Left hindlimb (tissue), 1 donor: ENCODE measurements around the gene MRAP2.
A peak's percentile ranks its signal among the peaks of the same experiment; 100 is the strongest.

Experiments
- DNase-seq: peaks from one replicate; pipeline ENCODE4 v3.0.0-alpha.2; 2018

MRAP2 gene, protein sequence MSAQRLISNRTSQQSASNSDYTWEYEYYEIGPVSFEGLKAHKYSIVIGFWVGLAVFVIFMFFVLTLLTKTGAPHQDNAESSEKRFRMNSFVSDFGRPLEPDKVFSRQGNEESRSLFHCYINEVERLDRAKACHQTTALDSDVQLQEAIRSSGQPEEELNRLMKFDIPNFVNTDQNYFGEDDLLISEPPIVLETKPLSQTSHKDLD

DNA sequence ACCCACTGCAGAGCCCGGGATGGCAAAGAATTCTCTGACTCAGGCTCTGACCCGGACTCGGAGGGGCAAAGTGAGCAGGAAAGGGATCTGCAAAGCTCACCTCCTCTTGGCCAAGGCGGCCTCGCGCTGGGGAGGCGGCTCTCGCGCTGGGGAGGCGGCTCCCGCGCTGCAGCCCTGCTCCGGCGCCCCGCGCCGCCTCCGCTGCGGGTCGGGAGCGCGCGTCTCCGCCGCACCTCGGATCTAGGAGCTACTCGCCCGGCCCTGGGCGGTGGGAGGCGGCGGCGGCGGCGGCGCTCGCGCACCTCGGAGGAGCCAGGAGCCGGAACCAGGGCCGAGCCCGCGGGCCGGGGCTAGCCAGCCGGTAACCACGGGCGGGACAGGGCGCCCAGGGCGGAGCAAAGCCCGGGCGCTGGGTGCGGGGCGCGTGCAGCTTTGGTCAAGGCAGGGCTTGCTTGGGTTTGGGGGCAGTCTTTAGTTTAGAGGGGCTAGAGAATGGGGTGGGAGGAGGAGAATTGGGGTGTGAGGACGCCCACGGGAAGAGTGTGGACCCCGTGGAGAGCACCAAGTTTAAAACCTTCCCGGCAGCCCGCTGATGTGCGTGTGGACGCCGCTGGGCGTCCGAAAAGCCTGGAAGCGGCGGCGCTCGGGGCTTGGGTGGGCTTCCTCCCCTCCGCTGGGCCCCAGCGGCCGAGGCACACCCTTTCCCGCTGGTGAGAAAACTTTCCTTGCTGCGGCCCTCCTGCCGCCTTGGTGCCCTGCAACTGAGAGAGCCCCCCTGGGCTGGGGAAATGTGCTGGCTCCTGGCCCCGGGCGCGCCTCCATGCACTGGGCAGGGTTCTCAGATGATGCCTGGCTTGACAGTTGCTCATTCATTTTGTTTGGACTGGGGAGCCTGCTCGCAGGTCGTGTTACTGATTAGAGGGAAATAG is at the start of gene MRAP2:
MRAP2 (plus strand) TSS at position 250 of the 929 bp plus-strand sequence. CDS start 21,547 bp downstream, outside the sequence.
- peak; percentile 54 for DNase-seq

DNA sequence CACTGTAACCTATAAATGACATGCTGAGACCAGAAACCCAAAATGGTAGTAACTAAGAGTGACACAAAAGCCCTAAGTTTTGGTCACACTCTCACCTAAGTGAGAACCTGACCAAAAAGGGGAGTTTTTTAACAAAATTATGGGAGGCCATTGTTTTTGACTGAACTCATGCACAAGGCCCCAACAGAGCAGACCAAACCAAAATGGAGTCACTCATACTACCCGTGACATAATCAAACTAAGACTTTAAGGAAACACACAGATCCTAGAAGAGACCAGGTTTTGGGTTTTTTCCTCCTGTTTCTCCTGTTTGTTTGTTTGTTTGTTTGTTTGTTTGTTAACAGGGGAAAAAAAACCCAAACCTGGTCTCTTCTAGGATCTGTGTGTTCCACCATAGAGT is 49.2 kb upstream of the MRAP2 start:
- no peak for DNase-seq

DNA sequence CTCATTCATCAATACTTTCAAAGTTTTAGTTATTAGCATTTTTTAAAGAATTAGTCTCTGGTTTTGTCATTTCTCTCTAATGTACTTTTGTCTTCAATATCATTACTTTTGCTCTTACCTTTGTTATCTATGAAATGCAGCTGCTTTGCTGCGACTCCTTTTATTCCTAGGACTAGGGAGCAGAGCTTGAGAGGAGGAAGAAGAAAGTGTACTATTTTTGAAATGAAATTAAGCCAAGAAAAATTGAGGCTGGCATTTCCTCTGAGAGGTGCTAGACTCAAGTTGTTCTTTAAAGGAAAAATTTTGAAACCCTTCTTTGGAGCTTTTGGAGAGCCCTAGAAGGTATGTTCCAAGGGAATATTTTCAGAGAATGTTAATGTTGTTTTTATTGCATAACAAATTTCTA is 48.3 kb upstream of the MRAP2 start:
- no peak for DNase-seq

DNA sequence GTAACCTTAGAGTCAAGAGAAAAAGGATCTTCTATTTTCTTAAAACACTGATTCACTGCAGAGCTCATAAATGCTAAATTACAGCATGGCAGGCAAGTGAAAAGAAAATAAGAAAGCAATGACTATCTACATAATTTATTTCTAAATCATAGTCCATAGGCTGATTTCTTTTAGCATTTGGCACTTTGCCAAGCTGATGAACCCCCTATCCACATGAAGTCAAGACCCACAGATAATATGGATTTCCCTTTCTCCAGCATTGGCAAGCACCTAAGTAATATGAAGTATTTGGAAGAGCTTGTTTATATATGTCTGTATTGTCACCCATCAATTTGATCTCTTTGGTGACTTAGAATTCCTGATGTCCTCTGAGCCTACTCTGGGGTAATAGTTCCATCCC is 47.9 kb upstream of the MRAP2 start:
- no peak for DNase-seq

GRCh38 chr6:83998021-83998584 is 35.5 kb upstream of the MRAP2 start:
- DNase-seq: no peak

- no peak for DNase-seq
Observed at GRCh38 chr6:84001119-84001518, 32.5 kb upstream of the MRAP2 start.

- no peak for DNase-seq
Observed at GRCh38 chr6:84002226-84002625, 31.3 kb upstream of the MRAP2 start.

- no peak for DNase-seq
Observed at GRCh38 chr6:84003131-84003530, 30.4 kb upstream of the MRAP2 start.

- DNase-seq: no peak
Observed at GRCh38 chr6:84003654-84004053, 29.9 kb upstream of the MRAP2 start.

GRCh38 chr6:84007871-84008270 is 25.7 kb upstream of the MRAP2 start:
- no peak for DNase-seq

DNA sequence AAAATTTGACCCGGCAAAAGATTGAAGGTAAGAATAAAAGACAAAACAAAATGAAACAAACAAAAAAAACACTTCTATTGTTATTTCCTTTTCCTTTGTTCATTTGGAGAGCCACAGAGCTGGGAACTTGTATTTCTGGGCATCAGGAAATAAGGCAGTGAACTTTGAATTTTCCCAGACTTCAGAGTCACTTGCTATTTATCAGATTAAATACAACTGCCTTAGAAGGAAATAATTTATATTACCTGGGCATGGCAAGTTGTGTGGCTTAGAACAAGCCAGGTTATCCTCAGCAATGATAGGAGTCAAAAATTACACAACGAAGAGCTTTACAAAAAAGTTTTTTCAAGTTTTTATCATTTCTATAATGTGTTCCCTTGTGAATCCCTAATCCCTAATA is 20.2 kb upstream of the MRAP2 start:
- DNase-seq: no peak

GRCh38 chr6:84013931-84014330 is 19.6 kb upstream of the MRAP2 start:
- DNase-seq: no peak

DNA sequence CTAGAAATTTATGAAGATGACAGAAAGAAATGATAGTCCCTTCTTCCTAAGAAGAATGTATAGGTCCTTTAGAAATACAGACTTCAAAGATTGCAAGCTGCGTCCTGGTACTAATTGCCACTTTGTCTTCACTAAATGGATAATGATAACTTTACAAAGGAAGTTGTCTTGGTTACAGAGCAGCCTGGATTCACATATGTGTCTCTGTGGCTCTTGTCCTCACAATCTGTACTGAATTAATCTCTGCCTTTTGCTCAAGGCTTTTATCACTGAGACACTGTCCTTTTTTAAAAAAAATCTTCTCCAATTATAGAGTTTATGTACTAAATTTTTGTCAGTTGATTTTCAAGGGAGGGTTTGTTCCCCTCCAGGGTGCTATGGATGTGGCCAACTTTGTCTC is 17.5 kb upstream of the MRAP2 start:
- DNase-seq: no peak

GRCh38 chr6:84017709-84018452 is 15.7 kb upstream of the MRAP2 start:
- DNase-seq: no peak

GRCh38 chr6:84018453-84019061 is 15.0 kb upstream of the MRAP2 start:
- DNase-seq: no peak

GRCh38 chr6:84019141-84019841 is 14.3 kb upstream of the MRAP2 start:
- no peak for DNase-seq

GRCh38 chr6:84019842-84020211 is 13.7 kb upstream of the MRAP2 start:
- DNase-seq: no peak

GRCh38 chr6:84021625-84022024 is 11.9 kb upstream of the MRAP2 start:
- no peak for DNase-seq

DNA sequence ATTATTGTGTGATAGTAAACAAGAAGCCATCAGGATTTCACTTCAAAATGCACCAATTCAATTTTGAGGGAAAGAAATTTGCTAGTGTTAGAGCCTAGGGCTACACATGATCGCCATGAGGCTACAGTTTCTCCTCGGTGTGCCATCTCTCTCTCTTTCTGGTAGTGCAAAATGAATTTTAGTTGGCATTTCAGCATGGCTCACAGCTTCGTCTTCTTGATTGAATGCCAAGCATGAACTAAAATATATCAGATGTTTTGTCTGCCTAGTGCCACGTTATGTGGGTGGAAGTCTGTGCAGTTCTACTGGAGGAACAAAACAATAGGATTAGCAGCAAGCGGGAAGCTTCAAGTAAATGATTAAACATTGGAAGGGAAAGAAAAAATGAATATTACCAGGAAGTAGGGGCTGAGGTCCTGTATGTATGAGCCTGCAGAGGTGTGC is 6.8 kb upstream of the MRAP2 start:
- no peak for DNase-seq

DNA sequence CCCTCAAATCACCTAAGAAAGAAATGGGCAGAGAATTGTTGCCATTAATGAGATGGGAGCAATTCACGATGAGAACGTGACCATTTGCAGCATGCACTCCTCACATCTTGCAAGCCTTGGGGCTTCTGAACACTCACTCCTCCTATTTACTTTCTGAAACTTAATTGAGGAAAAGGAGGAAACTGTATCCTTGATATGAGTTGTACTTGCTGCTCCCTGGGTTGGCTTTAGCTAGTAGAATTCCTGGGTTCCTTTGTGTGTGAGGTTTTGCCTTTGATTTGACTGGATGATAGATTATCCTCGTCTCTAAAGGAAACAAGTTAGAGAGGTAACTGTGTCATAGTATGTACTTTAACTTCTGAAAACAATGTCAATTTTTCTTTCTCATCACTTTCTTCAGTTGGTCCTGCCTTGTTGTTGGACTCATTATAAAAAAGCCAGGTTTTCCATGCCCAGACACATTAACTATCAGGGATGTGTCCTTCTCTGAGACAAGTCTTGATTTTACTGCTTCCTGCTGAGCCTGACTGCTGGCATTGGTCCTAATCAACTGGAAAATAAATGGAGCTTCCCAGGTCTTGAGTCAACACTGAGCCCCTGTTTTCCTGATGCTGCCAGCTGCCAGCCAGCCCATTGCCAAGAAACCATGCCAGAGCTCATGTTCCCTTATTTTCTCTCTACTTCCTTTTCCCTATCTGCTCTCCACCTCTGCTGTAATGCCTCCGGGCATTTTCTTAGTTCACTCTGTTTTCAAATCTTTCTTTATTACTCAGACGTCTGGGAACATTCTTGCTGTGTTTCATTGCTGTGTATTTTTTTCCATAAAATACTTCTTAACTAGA is 6.0 kb upstream of the MRAP2 start:
- peak; percentile 52 for DNase-seq

DNA sequence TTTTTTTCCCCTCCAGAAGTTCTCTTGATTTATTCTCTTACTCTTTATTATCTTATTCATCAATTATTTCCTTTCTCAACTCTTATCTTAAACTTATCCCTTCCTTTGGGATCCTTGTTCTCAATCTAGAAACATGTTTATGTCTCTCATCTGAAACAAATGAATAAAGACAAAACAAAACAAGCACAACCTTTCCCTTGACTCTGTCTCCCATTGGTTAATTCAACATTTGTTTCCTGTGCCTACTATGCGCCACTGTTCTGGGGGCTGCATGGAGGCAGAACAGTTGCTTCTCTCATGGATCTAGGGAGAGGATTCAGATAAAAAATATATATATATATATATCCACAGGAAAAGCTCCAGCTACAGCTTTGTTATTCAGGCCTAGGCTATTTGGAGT is 5.2 kb upstream of the MRAP2 start:
- no peak for DNase-seq
